Colon (tissue), 2 donors: ENCODE data around the gene CYGB.

Source experiments
- FAIRE-seq: peaks from 2 replicates; lab custom pipeline; 2012; peaks lifted over from hg19 to GRCh38; lab: Jason Lieb, UNC
- donor health status: control.
- donor health status: control.

CYGB gene

DNA sequence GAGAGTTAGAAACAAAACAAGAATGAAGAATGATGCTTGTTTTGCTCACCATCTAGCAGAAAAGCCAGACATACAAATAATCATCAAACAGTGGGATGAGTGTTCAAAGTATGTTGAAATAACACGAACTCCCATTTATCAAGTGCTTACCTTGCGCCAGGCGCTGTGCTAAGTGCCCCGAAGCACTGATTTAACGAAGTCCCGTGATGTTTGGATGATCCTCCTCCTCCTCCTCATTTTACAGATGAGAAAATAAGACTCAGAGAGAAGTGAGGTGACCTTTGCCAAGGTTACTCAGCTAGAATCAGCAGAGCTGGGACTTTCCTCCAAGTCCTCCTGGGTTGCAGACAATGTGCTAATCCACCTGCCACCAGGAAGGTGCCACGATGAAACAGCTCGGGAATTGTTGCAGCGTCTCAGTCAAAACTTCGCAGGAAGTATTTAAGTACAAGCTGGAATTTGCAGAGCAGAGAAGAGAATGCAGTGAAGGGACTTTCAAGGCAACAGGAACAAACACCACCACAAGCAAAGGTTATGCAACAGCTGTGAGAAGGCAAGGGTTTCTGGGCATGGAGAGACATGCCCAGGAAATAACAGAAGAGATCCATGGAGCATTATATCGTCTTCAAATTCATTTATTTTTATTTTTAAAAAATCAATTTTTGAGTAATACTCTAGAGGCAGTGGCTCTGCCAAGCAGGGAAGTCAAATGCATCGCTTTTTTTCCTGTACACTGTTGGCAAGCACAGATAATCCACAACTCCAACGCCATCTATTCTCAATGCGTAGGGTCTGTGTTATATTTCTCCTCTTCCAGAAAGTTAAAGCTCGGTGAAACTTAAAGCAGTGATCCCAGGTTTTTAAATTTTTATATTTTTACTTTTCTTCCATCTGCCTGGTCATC, 13.5 kb upstream of the CYGB start:
- no peak for FAIRE-seq

DNA sequence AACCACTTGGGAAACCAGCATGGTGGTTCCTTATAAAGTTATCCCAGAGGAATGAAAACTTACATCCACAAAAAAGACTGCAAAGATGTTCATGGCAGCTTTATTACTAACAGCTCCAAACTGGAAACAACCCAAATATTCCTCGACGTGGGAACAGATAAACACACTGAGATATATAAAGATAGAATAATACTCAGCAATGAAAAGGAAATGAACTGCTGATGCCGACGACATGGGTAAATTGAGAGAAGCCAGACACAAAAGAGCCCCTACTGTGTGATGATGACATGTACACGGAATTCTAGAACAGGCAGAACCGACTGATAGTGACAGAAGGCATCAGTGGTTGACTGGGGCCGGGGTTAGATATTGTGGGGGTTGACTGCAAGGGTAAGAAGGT, 12.0 kb upstream of the CYGB start:
- no peak for FAIRE-seq

DNA sequence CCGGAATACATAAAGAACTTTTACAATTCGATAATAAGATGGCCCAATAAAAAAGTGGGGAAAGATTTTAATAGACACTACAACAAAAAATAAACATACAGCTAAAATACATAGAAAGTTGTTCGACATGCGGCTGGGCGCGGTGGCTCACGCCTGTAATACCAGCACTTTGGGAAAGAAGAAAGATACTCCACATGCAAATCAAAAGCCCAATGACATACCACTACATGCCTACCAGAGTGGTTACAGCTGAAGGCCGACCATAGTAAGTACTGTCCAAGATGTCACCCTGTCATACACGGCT, 11.7 kb upstream of the CYGB start:
- FAIRE-seq = no peak

- no peak for FAIRE-seq
These were observed 11.1 kb upstream of the CYGB start for GRCh38 chr17:76548378-76549214.

DNA sequence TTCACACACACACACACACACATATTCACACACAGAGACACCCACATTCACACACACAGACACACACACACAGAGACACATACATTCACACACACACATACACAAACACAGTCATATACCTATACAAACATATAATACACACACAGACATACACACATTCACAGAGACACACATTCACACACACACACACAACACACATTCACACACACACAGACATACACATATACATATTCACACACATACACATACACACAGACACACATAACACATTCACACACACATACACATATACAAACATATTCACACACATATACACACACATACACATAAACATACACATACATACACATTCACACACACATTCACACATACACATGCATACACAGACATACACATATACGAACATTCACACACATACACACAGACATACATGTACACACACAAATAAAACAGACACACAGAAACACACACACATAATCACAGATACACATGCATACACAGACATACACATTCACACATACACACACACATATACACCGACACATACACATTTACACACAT, 10.2 kb upstream of the CYGB start:
- FAIRE-seq = no peak

GRCh38 chr17:76547183-76547641, 9.7 kb upstream of the CYGB start:
- no peak for FAIRE-seq

DNA sequence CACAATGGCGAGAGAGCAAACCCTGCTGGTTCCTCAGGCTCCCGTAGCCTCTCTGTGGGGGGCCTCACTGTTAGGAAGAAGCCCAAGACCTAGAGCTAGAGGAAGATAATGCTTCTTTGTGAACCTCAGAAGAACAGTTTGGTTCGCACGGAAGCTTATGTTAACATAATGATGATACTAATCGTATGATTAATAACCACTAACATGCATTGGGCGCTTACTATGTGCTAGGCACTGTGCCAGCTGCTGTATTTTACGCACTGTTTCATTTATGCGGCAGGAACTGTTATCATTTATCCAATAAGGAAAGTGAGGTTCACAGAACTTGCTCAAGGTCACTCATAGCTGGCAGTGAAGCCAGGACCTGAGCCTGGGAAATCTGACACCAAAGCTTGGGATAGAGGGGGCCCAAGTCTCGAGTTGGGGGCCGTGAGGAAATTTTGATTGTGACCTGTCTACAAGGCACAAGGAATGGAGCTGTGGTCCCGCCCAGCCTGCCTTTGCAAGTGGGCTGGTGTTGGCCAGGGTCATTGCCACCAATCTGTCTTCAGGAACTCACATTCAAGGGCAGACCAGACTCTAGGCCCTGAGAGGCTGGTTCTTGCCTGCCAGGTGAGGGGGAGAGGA, 9.2 kb upstream of the CYGB start:
- no peak for FAIRE-seq

GRCh38 chr17:76545918-76546555, 8.5 kb upstream of the CYGB start:
- FAIRE-seq = no peak

- no peak for FAIRE-seq
These were observed 7.2 kb upstream of the CYGB start for GRCh38 chr17:76544546-76545365.

GRCh38 chr17:76543826-76544545, 6.5 kb upstream of the CYGB start:
- FAIRE-seq = no peak

- FAIRE-seq = no peak
These were observed 5.9 kb upstream of the CYGB start for GRCh38 chr17:76543482-76543825.

DNA sequence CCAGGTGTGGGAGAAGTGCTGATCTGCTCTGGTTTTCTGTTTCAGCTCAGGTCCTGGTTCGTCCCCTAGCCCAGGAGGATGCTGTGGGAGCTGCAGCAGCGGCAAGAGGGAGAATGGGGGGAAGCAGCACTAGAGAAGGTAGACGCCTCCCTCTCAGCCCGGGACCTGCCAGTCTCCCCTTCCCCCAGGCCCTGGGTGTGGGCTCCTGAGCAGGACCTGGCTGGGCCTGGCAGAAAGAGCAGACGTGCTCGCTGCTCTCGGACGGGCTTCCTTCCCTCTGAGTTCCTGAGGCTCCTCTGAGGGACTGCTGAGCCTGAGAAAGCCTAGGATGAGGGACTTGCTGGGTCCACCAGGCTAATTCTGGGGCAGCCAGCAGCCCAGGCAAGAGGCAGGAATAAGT, 5.5 kb upstream of the CYGB start:
- FAIRE-seq = no peak

- FAIRE-seq = no peak
These were observed 5.1 kb upstream of the CYGB start for GRCh38 chr17:76542566-76542971.

GRCh38 chr17:76541739-76542454, 4.4 kb upstream of the CYGB start:
- no peak for FAIRE-seq

GRCh38 chr17:76540381-76541300, 3.1 kb upstream of the CYGB start:
- no peak for FAIRE-seq

DNA sequence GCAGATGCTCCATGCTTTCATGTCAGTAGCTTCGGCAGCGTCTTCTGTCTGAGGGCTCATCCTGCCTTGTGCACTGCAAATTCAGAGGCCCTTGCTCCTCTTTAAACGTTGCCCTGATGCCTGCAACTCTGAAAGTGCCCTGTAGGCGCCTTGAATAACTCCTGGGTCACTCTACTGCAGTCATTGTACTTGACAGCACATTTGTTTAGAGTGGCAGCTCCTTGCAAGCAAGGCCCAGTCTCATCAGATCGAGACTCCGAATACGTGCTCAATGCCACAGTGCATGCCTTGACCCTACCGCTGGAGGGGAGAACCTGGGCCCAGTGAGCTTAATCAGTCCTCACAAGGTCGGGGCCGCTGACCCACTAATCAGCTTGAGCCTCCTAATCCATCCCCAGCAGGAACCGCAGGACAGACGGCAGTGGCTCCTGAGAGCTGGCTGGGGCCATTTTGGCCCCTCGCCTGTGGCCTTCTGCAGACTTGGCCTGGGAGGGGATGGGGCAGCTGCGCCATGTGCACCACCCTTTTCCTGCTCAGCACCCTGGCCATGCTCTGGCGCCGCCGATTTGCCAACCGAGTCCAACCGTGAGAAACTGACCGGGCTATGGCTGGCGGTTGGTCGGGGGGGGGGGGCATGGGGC, 2.2 kb upstream of the CYGB start, which contains the start of gene PRCD:
PRCD (plus strand) TSS at position 414 of the 641 bp plus-strand sequence; CDS start at position 512, 98 bp downstream.
- FAIRE-seq = no peak

GRCh38 chr17:76538941-76539570, 1.5 kb upstream of the CYGB start:
- FAIRE-seq = no peak
